Endothelial cell of umbilical vein (primary cell): ENCODE measurements around the gene FA2H. TPM values are rescaled to one million over a fixed set of nuclear protein-coding genes. Genes with fewer than 3 reads are reported as not detected.

Source experiments
- BruUV-seq: library from RNA; stranded (reverse); fragments of 400-500 nt; replicated peaks from 2 replicates; lab custom pipeline; 2021; lab: Mats Ljungman, UMichigan
- CTCF ChIA-PET: fragments of 300-600, 350-600 bp; sonication (Branson Sonifier 250); formaldehyde crosslinking; loops from one replicate; lab custom pipeline; 2021; ENCODE audit warnings: antibody characterized with exemption, inconsistent platforms; lab: Charles Lee
- POLR2A ChIA-PET: fragments of 300-600, 350-600 bp; sonication (Branson Sonifier 250); formaldehyde crosslinking; loops from one replicate; lab custom pipeline; 2021; ENCODE audit warnings: antibody characterized with exemption, inconsistent platforms; lab: Charles Lee
- DNase-seq: peaks from one replicate; pipeline ENCODE4 v3.0.0-alpha.2; 2011; ENCODE audit warnings: low read depth, low spot score
- FAIRE-seq: peaks from 2 replicates; lab custom pipeline; 2011; peaks lifted over from hg19 to GRCh38; lab: Jason Lieb, UNC
- H2AFZ ChIP-seq: 2 replicates; pipeline ENCODE4 v1.6.0; 2012; ENCODE audit warnings: low read depth, low read length, control low read depth, inconsistent platforms
- H3K27ac ChIP-seq: 2 replicates; pipeline ENCODE4 v1.5.1; 2011; ENCODE audit warnings: low read depth, mild to moderate bottlenecking, control low read depth, low read length, moderate library complexity; ENCODE audit not compliant: insufficient read depth
- H3K27me3 ChIP-seq, 2 experiments: 2 replicates each; pipeline versions ENCODE4 v1.6.0 to v1.6.1; 2011; ENCODE audit warnings: low read length in 2 of 2, mixed read lengths in 1 of 2; ENCODE audit not compliant: control insufficient read depth in 2 of 2, insufficient read depth in 2 of 2
- H3K36me3 ChIP-seq, 2 experiments: 2 replicates in 1 of 2; 3 replicates in 1 of 2; pipeline ENCODE4 v1.5.1; 2011; ENCODE audit warnings: low read length in 2 of 2, mild to moderate bottlenecking in 1 of 2, moderate library complexity in 1 of 2; ENCODE audit not compliant: control insufficient read depth in 2 of 2, insufficient read depth in 2 of 2; ENCODE audit errors: extremely low read depth in 1 of 2
- H3K4me1 ChIP-seq: 3 replicates; pipeline ENCODE4 v1.5.1; 2011; ENCODE audit warnings: mild to moderate bottlenecking, low read length; ENCODE audit not compliant: control insufficient read depth, insufficient read depth; ENCODE audit errors: extremely low read depth
- H3K4me2 ChIP-seq: 2 replicates; pipeline ENCODE4 v1.6.1; 2011; ENCODE audit warnings: low read length, control low read depth, mixed read lengths; ENCODE audit not compliant: insufficient read depth
- H3K4me3 ChIP-seq, 3 experiments: fragments of 200-600 bp in 1 of 3; sonication (generic), shearing (Covaris generic) in 1 of 3; replicated peaks in 1 of 3; 2 replicates each; pipeline ENCODE4 v1.5.1; 2011 to 2016; ENCODE audit warnings: control low read depth in 3 of 3, low read length in 3 of 3, mild to moderate bottlenecking in 2 of 3, inconsistent platforms in 1 of 3, low read depth in 1 of 3, moderate library complexity in 1 of 3; ENCODE audit not compliant: insufficient read depth in 1 of 3
- H3K79me2 ChIP-seq: 2 replicates; pipeline ENCODE4 v1.6.0; 2012; ENCODE audit warnings: low read length, inconsistent platforms; ENCODE audit not compliant: control insufficient read depth, insufficient read depth
- H3K9ac ChIP-seq: replicated peaks from 2 replicates; pipeline ENCODE3; 2011; ENCODE audit warnings: low read length, control low read depth; ENCODE audit not compliant: insufficient read depth; ENCODE audit errors: extremely low read depth
- H3K9me1 ChIP-seq: replicated peaks from 3 replicates; pipeline ENCODE4 v1.6.0; 2011; ENCODE audit warnings: mild to moderate bottlenecking, low read length; ENCODE audit not compliant: control insufficient read depth, insufficient read depth; ENCODE audit errors: extremely low read depth
- H3K9me3 ChIP-seq: replicated peaks from 2 replicates; pipeline ENCODE4 v1.5.1; 2012; ENCODE audit warnings: low read length, inconsistent platforms; ENCODE audit not compliant: control insufficient read depth, insufficient read depth
- H4K20me1 ChIP-seq: replicated peaks from 2 replicates; pipeline ENCODE3; 2011; ENCODE audit warnings: mild to moderate bottlenecking, low read length; ENCODE audit not compliant: control insufficient read depth, insufficient read depth; ENCODE audit errors: extremely low read depth
- CTCF ChIP-seq, 2 donors: IDR thresholded peaks; 1 replicate in 1 of 2; 2 replicates in 1 of 2; pipeline ENCODE4 v1.5.1; 2011; ENCODE audit warnings: low read length in 2 of 2, mild to moderate bottlenecking in 2 of 2, moderate library complexity in 2 of 2, control low read depth in 1 of 2, inconsistent platforms in 1 of 2, low read depth in 1 of 2; ENCODE audit not compliant: insufficient read depth in 1 of 2; ENCODE audit errors: extremely low read depth in 1 of 2
- EZH2 ChIP-seq: IDR thresholded peaks from 2 replicates; pipeline ENCODE4 v1.6.1; 2012; ENCODE audit warnings: borderline replicate concordance, low read depth, mild to moderate bottlenecking, moderate library complexity, low read length, inconsistent platforms; ENCODE audit not compliant: severe bottlenecking
- FOS ChIP-seq: IDR thresholded peaks from 2 replicates; pipeline ENCODE4 v1.6.1; 2011; ENCODE audit warnings: mild to moderate bottlenecking, low read length, moderate library complexity, borderline replicate concordance; ENCODE audit not compliant: insufficient read depth
- GATA2 ChIP-seq: IDR thresholded peaks from 2 replicates; pipeline ENCODE4 v1.7.0; 2011; ENCODE audit warnings: low read depth, mild to moderate bottlenecking, moderate library complexity, mixed read lengths, low read length; ENCODE audit not compliant: insufficient read length, insufficient read depth
- JUN ChIP-seq: IDR thresholded peaks from 2 replicates; pipeline ENCODE4 v1.6.1; 2011; ENCODE audit warnings: borderline replicate concordance, low read depth; ENCODE audit not compliant: insufficient read length, insufficient read depth
- MAX ChIP-seq: IDR thresholded peaks from 2 replicates; pipeline ENCODE4 v1.6.1; 2011; ENCODE audit not compliant: insufficient read depth, insufficient read length
- MYC ChIP-seq: IDR thresholded peaks from one replicate; pipeline ENCODE4 v1.6.1; 2011; ENCODE audit warnings: mild to moderate bottlenecking, low read depth, low read length
- POLR2A ChIP-seq: IDR thresholded peaks from 2 replicates; pipeline ENCODE4 v1.6.1; 2012; ENCODE audit warnings: low read depth, mild to moderate bottlenecking, control low read depth, low read length
- POLR2AphosphoS5 ChIP-seq: IDR thresholded peaks from 2 replicates; pipeline ENCODE4 v1.6.1; 2012; ENCODE audit warnings: low read depth, mild to moderate bottlenecking, control low read depth, low read length, moderate library complexity; ENCODE audit not compliant: insufficient read depth
- dilution Hi-C: fragments of 300-500 bp; cut with MboI; formaldehyde crosslinking; loops from one replicate; pipeline ENCODE4 v1.15.0; 2019; ENCODE audit warnings: low sequenced_read_pairs; ENCODE audit not compliant: extremely low pct_ligation_motif_present
- intact Hi-C: fragments of 100-400 bp; cut with micrococcal nuclease; formaldehyde crosslinking; loops from one replicate; pipeline ENCODE4 v1.10.0; 2022
- polyA plus RNA-seq, 4 experiments: library from polyadenylated mRNA; depleted of rRNA in 3 of 4; stranded (reverse) in 3 of 4; unstranded in 1 of 4; fragments of >200 nt; gene quantifications; 2 replicates each; pipeline versions ENCODE4 v1.2.1 to v1.2.3, GENCODE V29; 2011 to 2012; ENCODE audit warnings: missing spikeins in 1 of 4
- total RNA-seq: library from RNA; stranded (reverse); gene quantifications from 2 replicates; pipeline ENCODE4 v1.2.3, GENCODE V29; 2021

FA2H gene
- total and polyA plus RNA-seq, 2 donors (not counting 3 experiments of a cell fraction or from before 2014, with no cell fraction given), result not detected

GRCh38 chr16:74698222-74698621 is 76.4 kb downstream of the FA2H start:
- Histone ChIP-seq H4K20me1 (no peaks in the 10 kb centered on the region), H3K36me3 (peaks cover 0 to 4% of the 10 kb centered on the region in 2 experiments), H3K4me3 (peak overlapping the region in 1 of 3 experiments; percentile 16), H3K27me3 (no peaks in the 10 kb centered on the region), H2AFZ (no peak overlapping the region), H3K9ac (no peak overlapping the region), H3K9me3 (no peaks in the 10 kb centered on the region), H3K9me1 (no peaks in the 10 kb centered on the region), H3K4me1 (peaks cover 23% of the 10 kb centered on the region), H3K27ac (peak overlapping the region; percentile 10), H3K4me2 (peak overlapping the region; percentile 80), H3K79me2 (peaks cover 37% of the 10 kb centered on the region)
- FAIRE-seq (no peak), DNase-seq (peak; percentile 13)
- dilution Hi-C loops (no loop called here), intact Hi-C loops (no loop called here)
- CTCF ChIA-PET, result interaction anchor here (1.7 to 4.6 kb wide), 2 partner anchors 10 to 164 kb away, joined by 4 to 41 read pairs; no protein-coding TSS in a partner anchor
- TF ChIP-seq JUN (no peak), POLR2AphosphoS5 (no peak), FOS (no peak), MAX (no peak), POLR2A (no peak), EZH2 (no peak), CTCF (IDR thresholded peaks at IDR 0.05; ENCODE audit: extremely low read depth in 1 of 2, insufficient read depth in 1 of 2, low read depth in 1 of 2, low read length in 2 of 2) (no peak), GATA2 (no peak), MYC (no peak)
- BruUV-seq, result no TSS peak
- POLR2A ChIA-PET, result no interaction called here
